ENCODE measurements around the gene PKD2L1. TPM values are rescaled to one million over a fixed set of nuclear protein-coding genes. Genes with fewer than 3 reads are reported as not detected.

PKD2L1 gene
- polyA plus RNA-seq, 1 donor (not counting 4 experiments of a cell fraction or from before 2014, with no cell fraction given): not detected

DNA sequence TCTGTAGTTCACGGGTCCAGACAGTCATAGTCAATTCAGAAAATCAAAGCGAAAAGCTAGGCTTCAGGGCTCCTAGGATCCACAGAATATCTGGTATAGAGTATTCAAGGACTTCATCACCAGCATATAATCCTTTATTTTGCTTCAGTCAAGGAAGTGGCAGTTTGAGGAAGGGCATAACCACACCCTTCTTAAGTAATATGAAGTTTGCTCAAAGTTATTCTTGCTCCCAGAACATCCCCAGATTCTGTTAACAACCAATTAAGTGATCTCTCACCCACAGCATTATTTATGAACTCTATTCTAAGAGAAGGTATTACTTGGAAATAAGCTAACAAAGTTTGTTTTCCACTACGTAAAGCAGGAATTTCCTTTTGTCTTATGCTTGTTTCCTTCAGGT is 75.8 kb downstream of the PKD2L1 start:
- DNase-seq (ENCODE audit: low read depth, low spot score): no peak
- dilution Hi-C loops (cut with MboI; ENCODE audit: extremely low pct_ligation_motif_present, low sequenced_read_pairs): no loop called here
- Histone ChIP-seq H3K9me1 (ENCODE audit: control insufficient read depth, extremely low read depth, insufficient read depth, low read length) (no peaks in the 10 kb centered on the region), H3K27me3 (ENCODE audit: control insufficient read depth, extremely low read depth, insufficient read depth, low read length) (no peaks in the 10 kb centered on the region), H3K4me3 (ENCODE audit: control insufficient read depth in 2 of 3, extremely low read depth in 1 of 3, insufficient read depth in 2 of 3, low read depth in 1 of 3, low read length in 3 of 3) (no peak overlapping the region), H3K36me3 (ENCODE audit: control insufficient read depth in 2 of 2, extremely low read depth in 1 of 2, insufficient read depth in 2 of 2, low read length in 2 of 2) (peaks cover 4 to 17% of the 10 kb centered on the region in 2 experiments), H3K9me3 (ENCODE audit: control insufficient read depth, low read depth, low read length) (no peaks in the 10 kb centered on the region), H3K4me1 (ENCODE audit: control insufficient read depth, extremely low read depth, insufficient read depth, low read length) (no peaks in the 10 kb centered on the region), H4K20me1 (ENCODE audit: control insufficient read depth, extremely low read depth, insufficient read depth, low read length) (no peaks in the 10 kb centered on the region), H3K4me2 (ENCODE audit: control insufficient read depth, extremely low read depth, insufficient read depth, low read depth, low read length) (no peak overlapping the region), H3K27ac (ENCODE audit: control insufficient read depth, insufficient read depth, low read length) (no peak overlapping the region), H2AFZ (ENCODE audit: control insufficient read depth, low read length) (no peak overlapping the region), H3K79me2 (ENCODE audit: control insufficient read depth, insufficient read depth, low read length) (no peaks in the 10 kb centered on the region), H3K9ac (ENCODE audit: control insufficient read depth, extremely low read depth, insufficient read depth, low read length) (no peak overlapping the region)
- TF ChIP-seq, protein P1, sequence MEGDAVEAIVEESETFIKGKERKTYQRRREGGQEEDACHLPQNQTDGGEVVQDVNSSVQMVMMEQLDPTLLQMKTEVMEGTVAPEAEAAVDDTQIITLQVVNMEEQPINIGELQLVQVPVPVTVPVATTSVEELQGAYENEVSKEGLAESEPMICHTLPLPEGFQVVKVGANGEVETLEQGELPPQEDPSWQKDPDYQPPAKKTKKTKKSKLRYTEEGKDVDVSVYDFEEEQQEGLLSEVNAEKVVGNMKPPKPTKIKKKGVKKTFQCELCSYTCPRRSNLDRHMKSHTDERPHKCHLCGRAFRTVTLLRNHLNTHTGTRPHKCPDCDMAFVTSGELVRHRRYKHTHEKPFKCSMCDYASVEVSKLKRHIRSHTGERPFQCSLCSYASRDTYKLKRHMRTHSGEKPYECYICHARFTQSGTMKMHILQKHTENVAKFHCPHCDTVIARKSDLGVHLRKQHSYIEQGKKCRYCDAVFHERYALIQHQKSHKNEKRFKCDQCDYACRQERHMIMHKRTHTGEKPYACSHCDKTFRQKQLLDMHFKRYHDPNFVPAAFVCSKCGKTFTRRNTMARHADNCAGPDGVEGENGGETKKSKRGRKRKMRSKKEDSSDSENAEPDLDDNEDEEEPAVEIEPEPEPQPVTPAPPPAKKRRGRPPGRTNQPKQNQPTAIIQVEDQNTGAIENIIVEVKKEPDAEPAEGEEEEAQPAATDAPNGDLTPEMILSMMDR (optimal IDR thresholded peaks at IDR 0.05 in 1 of 3, IDR thresholded peaks at IDR 0.05 in 1 of 3, conservative IDR thresholded peaks at IDR 0.05 in 1 of 3; ENCODE audit: extremely low read depth in 1 of 3, insufficient read depth in 2 of 3, low read length in 3 of 3): no peak
- TF ChIP-seq EZH2 (IDR thresholded peaks at IDR 0.05; ENCODE audit: low read length): no peak
- no peak for FAIRE-seq

DNA sequence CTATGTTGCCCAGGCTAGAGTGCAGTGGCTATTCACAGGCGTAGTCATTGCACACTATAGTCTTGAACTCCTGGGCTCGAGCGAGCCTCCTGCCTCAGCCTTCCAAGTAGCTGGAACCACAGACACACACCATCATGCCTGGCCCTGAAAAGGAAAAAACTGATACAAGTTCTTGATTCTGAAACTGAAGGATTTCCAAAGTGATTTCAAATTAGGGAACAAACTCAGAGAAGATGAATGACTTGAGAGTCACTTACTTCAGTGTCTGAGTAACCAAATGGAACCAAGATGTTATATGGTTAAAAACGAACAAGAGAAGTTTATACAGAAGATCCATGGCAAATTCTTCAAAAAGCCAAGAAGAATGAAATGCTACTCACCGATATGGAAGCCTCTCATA is 77.0 kb downstream of the PKD2L1 start:
- Histone ChIP-seq H3K4me2 (ENCODE audit: control insufficient read depth, extremely low read depth, insufficient read depth, low read depth, low read length) (no peak overlapping the region), H3K27me3 (ENCODE audit: control insufficient read depth, extremely low read depth, insufficient read depth, low read length) (no peaks in the 10 kb centered on the region), H3K27ac (ENCODE audit: control insufficient read depth, insufficient read depth, low read length) (no peak overlapping the region), H3K79me2 (ENCODE audit: control insufficient read depth, insufficient read depth, low read length) (no peaks in the 10 kb centered on the region), H3K9me1 (ENCODE audit: control insufficient read depth, extremely low read depth, insufficient read depth, low read length) (no peaks in the 10 kb centered on the region), H3K9me3 (ENCODE audit: control insufficient read depth, low read depth, low read length) (no peaks in the 10 kb centered on the region), H3K4me3 (ENCODE audit: control insufficient read depth in 2 of 3, extremely low read depth in 1 of 3, insufficient read depth in 2 of 3, low read depth in 1 of 3, low read length in 3 of 3) (no peak overlapping the region), H3K9ac (ENCODE audit: control insufficient read depth, extremely low read depth, insufficient read depth, low read length) (no peak overlapping the region), H3K36me3 (ENCODE audit: control insufficient read depth in 2 of 2, extremely low read depth in 1 of 2, insufficient read depth in 2 of 2, low read length in 2 of 2) (peaks cover 11 to 17% of the 10 kb centered on the region in 2 experiments), H3K4me1 (ENCODE audit: control insufficient read depth, extremely low read depth, insufficient read depth, low read length) (no peaks in the 10 kb centered on the region), H4K20me1 (ENCODE audit: control insufficient read depth, extremely low read depth, insufficient read depth, low read length) (no peaks in the 10 kb centered on the region), H2AFZ (ENCODE audit: control insufficient read depth, low read length) (no peak overlapping the region)
- dilution Hi-C loops (cut with MboI; ENCODE audit: extremely low pct_ligation_motif_present, low sequenced_read_pairs): no loop called here
- DNase-seq (ENCODE audit: low read depth, low spot score) (no peak), FAIRE-seq (no peak)
- TF ChIP-seq, protein P1 (optimal IDR thresholded peaks at IDR 0.05 in 1 of 3, IDR thresholded peaks at IDR 0.05 in 1 of 3, conservative IDR thresholded peaks at IDR 0.05 in 1 of 3; ENCODE audit: extremely low read depth in 1 of 3, insufficient read depth in 2 of 3, low read length in 3 of 3): no peak
- TF ChIP-seq EZH2 (IDR thresholded peaks at IDR 0.05; ENCODE audit: low read length): no peak

Data from keratinocyte (primary cell).